ENCODE results near the gene HAPLN1. TPM values are rescaled to one million over a fixed set of nuclear protein-coding genes. Genes with fewer than 3 reads are reported as not detected.

Gene HAPLN1
- total RNA-seq, 1 donor from 2014 or later, result 15.1 TPM

- no peak for DNase-seq
Observed at GRCh38 chr5:83639911-83640310, 80.7 kb downstream of the HAPLN1 start.

- no peak for DNase-seq
Observed at GRCh38 chr5:83636156-83636555, 84.5 kb downstream of the HAPLN1 start.

GRCh38 chr5:83633285-83633684 lies 87.4 kb downstream of the HAPLN1 start:
- DNase-seq, result no peak

GRCh38 chr5:83632874-83633273 lies 87.8 kb downstream of the HAPLN1 start:
- DNase-seq, result no peak

GRCh38 chr5:83628360-83628759 lies 92.3 kb downstream of the HAPLN1 start:
- DNase-seq, result no peak

GRCh38 chr5:83614841-83615240 lies 105.8 kb downstream of the HAPLN1 start:
- no peak for DNase-seq

- peak; percentile 25 for DNase-seq
Observed at GRCh38 chr5:83608122-83608521, 112.5 kb downstream of the HAPLN1 start.

GRCh38 chr5:83595217-83595616 lies 125.4 kb downstream of the HAPLN1 start:
- DNase-seq, result no peak

- no peak for DNase-seq
Observed at GRCh38 chr5:83590966-83591365, 129.7 kb downstream of the HAPLN1 start.

GRCh38 chr5:83589786-83590185 lies 130.9 kb downstream of the HAPLN1 start:
- no peak for DNase-seq

Small RNAs within 50 kb of the gene (small RNA-seq; reads per million reads assigned to genes)
- gene RN7SKP295 (not detected), gene RNU6-620P (not detected)

Other genes with a start within 250 kb of the HAPLN1 start
- gene VCAN, start 249.1 kb downstream of the HAPLN1 start, total RNA-seq, result 228 TPM

Data from occipital lobe (tissue), 3 donors.